K562 (cell line): ENCODE results near the gene NRCAM. TPM values are rescaled to one million over a fixed set of nuclear protein-coding genes. Genes with fewer than 3 reads are reported as not detected.

Source experiments
- ATAC-seq: fragments of 200-7000 bp; cut with Tn5 transposase; 3 replicates; pipeline ENCODE4 v1.9.1; 2020; ENCODE audit warnings: moderate library complexity
- BruUV-seq: library from RNA; stranded (reverse); fragments of 400-500 nt; replicated peaks from 2 replicates; lab custom pipeline; 2021; lab: Mats Ljungman, UMichigan
- CTCF ChIA-PET: fragments of 300-600 bp; formaldehyde crosslinking; extraction: SDS; loops from one replicate; lab custom pipeline; 2021; ENCODE audit warnings: low intra/inter-chr PET ratio; lab: Yijun Ruan, JAX
- POLR2A ChIA-PET: fragments of 300-600, 350-650 bp; sonication (Branson Sonifier 250); formaldehyde crosslinking; extraction: SDS; loops from one replicate; lab custom pipeline; 2021; ENCODE audit warnings: antibody characterized with exemption, inconsistent platforms; lab: Yijun Ruan, JAX
- DNase-seq, 4 experiments: peaks; one replicate each; pipeline versions ENCODE4 v3.0.0 to v3.0.0-alpha.2; 2011 to 2018; ENCODE audit warnings: low spot score in 3 of 4, mixed read lengths in 3 of 4; ENCODE audit errors: extremely low read depth in 1 of 4
- FAIRE-seq: peaks from 2 replicates; lab custom pipeline; 2011; peaks lifted over from hg19 to GRCh38; lab: Jason Lieb, UNC
- H2AFZ ChIP-seq: 2 replicates; pipeline ENCODE4 v1.6.0; 2011; ENCODE audit warnings: low read depth, low read length, control low read depth, inconsistent platforms
- H3K27ac ChIP-seq: fragments of 200-600 bp; 3 replicates; pipeline ENCODE4 v1.8.0; 2011; ENCODE audit warnings: low read depth, mild to moderate bottlenecking, control low read depth, inconsistent platforms, low read length, moderate library complexity, mixed read lengths; ENCODE audit errors: extremely low read depth
- H3K27me3 ChIP-seq, 2 experiments: fragments of 300-600 bp in 1 of 2; 2 replicates in 1 of 2; 3 replicates in 1 of 2; pipeline versions ENCODE4 v1.6.0 to v1.8.0; 2011; ENCODE audit warnings: inconsistent platforms in 2 of 2, low read length in 2 of 2, mild to moderate bottlenecking in 1 of 2, mixed read lengths in 1 of 2, moderate library complexity in 1 of 2; ENCODE audit not compliant: control insufficient read depth in 2 of 2, insufficient read depth in 2 of 2
- H3K36me3 ChIP-seq: fragments of 300-600 bp; 3 replicates; pipeline ENCODE4 v1.8.0; 2011; ENCODE audit warnings: mild to moderate bottlenecking, low read length, inconsistent platforms; ENCODE audit not compliant: control insufficient read depth, insufficient read depth
- H3K4me1 ChIP-seq, 2 experiments: fragments of 200-600 bp in 1 of 2; replicated peaks in 1 of 2; 2 replicates in 1 of 2; 3 replicates in 1 of 2; pipeline versions ENCODE4 v1.5.1 to v1.8.0; 2011; ENCODE audit warnings: inconsistent platforms in 2 of 2, low read length in 2 of 2, mild to moderate bottlenecking in 1 of 2, mixed read lengths in 1 of 2, moderate library complexity in 1 of 2; ENCODE audit not compliant: control insufficient read depth in 2 of 2, insufficient read depth in 2 of 2
- H3K4me2 ChIP-seq: 2 replicates; pipeline ENCODE4 v1.6.1; 2011; ENCODE audit warnings: low read length, control low read depth, inconsistent platforms, mixed read lengths; ENCODE audit not compliant: insufficient read depth
- H3K4me3 ChIP-seq: fragments of 200-600 bp; sonication (generic), shearing (Covaris generic); 2 replicates; pipeline ENCODE4 v1.5.1; 2016; ENCODE audit warnings: control low read depth, inconsistent platforms
- H3K79me2 ChIP-seq: fragments of 200-600 bp; 3 replicates; pipeline ENCODE4 v1.8.0; 2011; ENCODE audit warnings: low read length, inconsistent platforms; ENCODE audit not compliant: control insufficient read depth, insufficient read depth
- H3K9ac ChIP-seq, 2 experiments: 2 replicates each; pipeline versions ENCODE4 v1.6.0 to v1.6.1; 2011; ENCODE audit warnings: low read depth in 2 of 2, low read length in 2 of 2, control low read depth in 1 of 2, inconsistent platforms in 1 of 2, mild to moderate bottlenecking in 1 of 2, mixed read lengths in 1 of 2; ENCODE audit not compliant: insufficient read depth in 1 of 2
- H3K9me1 ChIP-seq: one replicate; pipeline ENCODE4 v1.6.0; 2011; ENCODE audit warnings: inconsistent platforms, mild to moderate bottlenecking, low read length, moderate library complexity; ENCODE audit not compliant: control insufficient read depth, insufficient read depth
- H3K9me3 ChIP-seq: replicated peaks from 2 replicates; pipeline ENCODE4 v1.5.1; 2011; ENCODE audit warnings: low read depth, low read length, inconsistent platforms; ENCODE audit not compliant: control insufficient read depth, insufficient read depth
- H4K20me1 ChIP-seq: replicated peaks from 2 replicates; pipeline ENCODE4 v1.6.1; 2011; ENCODE audit warnings: low read length, inconsistent platforms, mixed read lengths; ENCODE audit not compliant: control insufficient read depth, insufficient read depth
- ARID1B ChIP-seq: fragments of 450-650 bp; IDR thresholded peaks from 2 replicates; pipeline ENCODE4 v1.6.1; 2016; ENCODE audit warnings: antibody characterized with exemption, mild to moderate bottlenecking, inconsistent platforms
- DIDO1 ChIP-seq: fragments of 450-650 bp; IDR thresholded peaks from 2 replicates; pipeline ENCODE4 v1.6.1; 2016; ENCODE audit warnings: low read depth, missing biosample characterization, missing genetic modification characterization
- ERF ChIP-seq: fragments of 450-650 bp; formaldehyde crosslinking; IDR thresholded peaks from 2 replicates; pipeline ENCODE4 v1.4.0; 2020; ENCODE audit warnings: mild to moderate bottlenecking, mixed read lengths
- FOXJ2 ChIP-seq: fragments of 200-800 bp; sonication (Bioruptor generic); IDR thresholded peaks from 2 replicates; pipeline ENCODE4 v1.6.1; 2016; ENCODE audit warnings: missing genetic modification characterization, missing compliant biosample characterization
- FOXK2 ChIP-seq, 2 experiments: fragments of 450-650 bp; IDR thresholded peaks in 1 of 2; conservative IDR thresholded peaks in 1 of 2; 2 replicates each; pipeline ENCODE4 v1.6.1; 2016; ENCODE audit warnings: low read depth in 2 of 2, mild to moderate bottlenecking in 1 of 2
- HOMEZ ChIP-seq: fragments of 250-450 bp; sonication (Bioruptor Pico); IDR thresholded peaks from 2 replicates; pipeline ENCODE4 v1.4.0; 2020; ENCODE audit warnings: mild to moderate bottlenecking, moderate library complexity
- L3MBTL2 ChIP-seq: fragments of 450-650 bp; IDR thresholded peaks from 2 replicates; pipeline ENCODE4 v1.6.1; 2016; ENCODE audit warnings: mild to moderate bottlenecking, moderate library complexity
- RAD51 ChIP-seq: fragments of 450-650 bp; IDR thresholded peaks from 2 replicates; pipeline ENCODE4 v1.7.1; 2016; ENCODE audit warnings: low read depth, mild to moderate bottlenecking, borderline replicate concordance
- RCOR1 ChIP-seq, 2 experiments: IDR thresholded peaks; 2 replicates each; pipeline ENCODE4 v1.6.1; 2012; ENCODE audit warnings: low read depth in 2 of 2, low read length in 2 of 2, borderline replicate concordance in 1 of 2, improper control_type of control experiment in 1 of 2
- TGIF2 ChIP-seq: sonication (generic); formaldehyde crosslinking; IDR thresholded peaks from 2 replicates; pipeline ENCODE4 v1.8.1; 2022; ENCODE audit warnings: mild to moderate bottlenecking, missing genetic modification reagents, moderate library complexity
- YBX1 ChIP-seq: fragments of 450-650 bp; IDR thresholded peaks from 2 replicates; pipeline ENCODE4 v1.7.1; 2016; ENCODE audit warnings: mild to moderate bottlenecking
- ZBTB49 ChIP-seq: sonication (generic); formaldehyde crosslinking; IDR thresholded peaks from 2 replicates; pipeline ENCODE4 v1.8.0; 2022; ENCODE audit warnings: missing genetic modification reagents, mild to moderate bottlenecking, borderline replicate concordance
- ZNF12 ChIP-seq: sonication (generic); formaldehyde crosslinking; IDR thresholded peaks from 2 replicates; pipeline ENCODE4 v1.4.0; 2020; ENCODE audit warnings: mild to moderate bottlenecking, missing genetic modification reagents
- ZNF316 ChIP-seq: fragments of 450-650 bp; IDR thresholded peaks from 2 replicates; pipeline ENCODE4 v1.6.1; 2016
- ZNF507 ChIP-seq: conservative IDR thresholded peaks from 2 replicates; pipeline ENCODE4 v1.6.1; 2017; ENCODE audit warnings: missing genetic modification characterization, missing compliant biosample characterization
- ZNF77 ChIP-seq: fragments of 250-450 bp; sonication (Bioruptor Pico); IDR thresholded peaks from 2 replicates; pipeline ENCODE4 v1.5.0; 2020
- ZSCAN29 ChIP-seq: fragments of 450-650 bp; IDR thresholded peaks from 2 replicates; pipeline ENCODE4 v1.6.1; 2017
- WGBS: fragments of 100-300 bp; shearing (Covaris generic); methylation state at CpG from one replicate; pipeline ENCODE4 v1.1.6; 2016; ENCODE audit warnings: low coverage, mixed read lengths; ENCODE audit not compliant: insufficient coverage; ENCODE audit errors: missing lambda C conversion rate; 5-methylcytosine and 5-hydroxymethylcytosine counted together
- in situ Hi-C: fragments of 300-500 bp; cut with MboI; formaldehyde crosslinking; loops from 4 replicates; pipeline ENCODE4 v1.15.0; 2018; ENCODE audit warnings: inconsistent platforms, mixed read lengths
- intact Hi-C: fragments of 100-400 bp; cut with micrococcal nuclease; formaldehyde crosslinking; loops from 2 replicates; pipeline ENCODE4 v1.14.2; 2022
- polyA plus RNA-seq, 8 experiments: library from polyadenylated mRNA; depleted of rRNA in 4 of 8; stranded (reverse) in 5 of 8; unstranded in 3 of 8; fragments of >200 nt; fragmentation: Nextera tagmentation in 2 of 8; fragmentation: Illumina TruSeq in 1 of 8; extraction: Ambion mirVana in 2 of 8; extraction: Trizol in 1 of 8; gene quantifications; 2 replicates each; pipeline versions ENCODE4 v1.2.1 to v1.2.3, GENCODE V29; 2011 to 2014; ENCODE audit warnings: inconsistent platforms in 1 of 8, missing spikeins in 1 of 8
- total RNA-seq, 7 experiments: library from RNA; depleted of rRNA in 6 of 7; stranded (reverse); fragments of >200 nt in 6 of 7; fragmentation: Illumina TruSeq in 2 of 7; extraction: Trizol in 2 of 7; gene quantifications; 2 replicates each; pipeline versions ENCODE4 v1.2.1 to v1.2.3, GENCODE V29; 2011 to 2021; ENCODE audit warnings: low replicate concordance in 1 of 7

NRCAM gene
- total and polyA plus RNA-seq, 9 of the 15 experiments (the other 6 are each of a cell fraction or from before 2014, with no cell fraction given): 0.03 to 0.54 (median 0.12) TPM; not detected in 1

- H3K27me3 ChIP-seq: no peaks in the 10 kb centered on the region
- 85% methylated on average over 3 of the region's 3 CpGs for WGBS
- H3K9me1 ChIP-seq: no peaks in the 10 kb centered on the region
- TF ChIP-seq RCOR1 (IDR thresholded peaks at IDR 0.05; ENCODE audit: borderline replicate concordance in 1 of 2, low read depth in 2 of 2, low read length in 2 of 2) (no peak), TGIF2 (no peak), ZNF77 (CRISPR knock-in tag) (no peak), ERF (CRISPR knock-in tag) (no peak), RAD51 (no peak), DIDO1 (tag) (no peak), ZBTB49 (CRISPR knock-in tag) (no peak), HOMEZ (CRISPR knock-in tag) (no peak), L3MBTL2 (no peak), YBX1 (no peak), ZSCAN29 (no peak), FOXJ2 (tag) (no peak), ZNF507 (tag) (no peak), FOXK2 (conservative IDR thresholded peaks at IDR 0.05 in 1 of 2, IDR thresholded peaks at IDR 0.05 in 1 of 2; ENCODE audit: low read depth in 2 of 2) (no peak), ZNF316 (no peak), ZNF12 (no peak), ARID1B (no peak)
- H3K79me2 ChIP-seq: no peaks in the 10 kb centered on the region
- no TSS peak for BruUV-seq
- in situ Hi-C loops (no loop called here), intact Hi-C loops (loop anchor here (1.0 kb wide), 1 partner anchor 36 kb away; no protein-coding TSS in a partner anchor)
- H3K4me3 ChIP-seq: no peak overlapping the region
- H3K36me3 ChIP-seq: peaks cover 2% of the 10 kb centered on the region; the same call in 1 of the 3 replicates
- DNase-seq (no peak), FAIRE-seq (no peak), ATAC-seq (no peak; the same call in 2 of the 3 replicates)
- no peak overlapping the region for H3K9ac ChIP-seq
- CTCF ChIA-PET: no interaction called here
- no peaks in the 10 kb centered on the region for H4K20me1 ChIP-seq
- peak overlapping the region; percentile 83; the same call in 2 of the 3 replicates for H3K27ac ChIP-seq
- no peak overlapping the region; the same call in 1 of the 2 replicates for H3K4me2 ChIP-seq
- H2AFZ ChIP-seq: peak overlapping the region; percentile 73; the same call in 1 of the 2 replicates
- peaks cover 8 to 9% of the 10 kb centered on the region in 2 experiments; a peak in 4 of 5 replicates for H3K4me1 ChIP-seq
- H3K9me3 ChIP-seq: peaks cover 21% of the 10 kb centered on the region
- POLR2A ChIA-PET: interaction anchor here (1.2 kb wide), 2 partner anchors 12 to 25 kb away, joined by 4 to 5 read pairs; no protein-coding TSS in a partner anchor
Measured at GRCh38 chr7:108210796-108211195, 245.4 kb downstream of the NRCAM start.
